LNCaP clone FGC (cell line): ENCODE data around the gene PARD6G.
A peak's percentile ranks its signal among the peaks of the same experiment; 100 is the strongest.

Experiments used
- DNase-seq: peaks from one replicate; pipeline ENCODE4 v3.0.0-alpha.2; 2011; ENCODE audit warnings: low read depth
- H3K4me3 ChIP-seq: 2 replicates; pipeline ENCODE4 v1.5.1; 2011; ENCODE audit warnings: mild to moderate bottlenecking, low read depth, low read length, control low read depth
- TF ChIP-seq, protein P1 (sequence below): IDR thresholded peaks from 2 replicates; pipeline ENCODE4 v1.5.1; 2012; ENCODE audit warnings: mild to moderate bottlenecking; ENCODE audit not compliant: control insufficient read depth, insufficient read depth; ENCODE audit errors: extremely low read depth

Gene PARD6G

DNA sequence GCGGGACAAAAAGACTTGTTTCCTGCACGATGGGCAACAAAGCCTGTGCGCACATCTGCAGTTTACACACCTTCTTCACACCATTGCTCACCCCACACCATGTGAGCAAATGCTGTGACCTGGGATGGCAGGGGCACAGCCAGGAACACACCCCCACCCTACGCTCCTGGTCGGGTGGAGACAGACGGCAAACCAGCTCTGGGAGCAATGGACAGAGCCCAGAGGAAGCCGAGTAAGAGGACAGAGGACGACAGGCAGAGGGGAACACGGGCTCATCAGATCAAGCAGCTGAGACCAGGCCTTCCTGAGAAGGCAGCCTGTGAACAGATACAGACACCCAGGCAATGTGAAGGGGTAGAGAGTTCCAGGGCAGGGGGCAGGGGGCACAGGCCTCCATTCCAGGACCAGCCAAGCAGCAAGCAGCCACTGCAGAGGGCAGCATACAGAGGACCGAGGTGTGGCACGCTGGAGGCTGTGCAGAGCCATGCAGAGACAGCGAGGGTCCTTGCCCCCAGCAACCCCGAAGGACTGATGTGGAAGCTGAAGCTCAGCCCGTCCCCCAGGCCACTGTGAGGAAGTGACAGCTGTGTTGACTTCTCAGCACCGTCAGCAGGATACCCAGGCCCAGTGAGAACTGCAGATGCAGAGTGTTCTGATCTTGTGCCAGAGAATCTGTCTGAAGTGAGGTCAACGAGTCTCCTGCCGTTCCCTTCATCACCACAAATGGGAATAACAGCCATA, 46.2 kb downstream of the PARD6G start:
- no peak overlapping the region for H3K4me3 ChIP-seq
- TF ChIP-seq, protein P1, sequence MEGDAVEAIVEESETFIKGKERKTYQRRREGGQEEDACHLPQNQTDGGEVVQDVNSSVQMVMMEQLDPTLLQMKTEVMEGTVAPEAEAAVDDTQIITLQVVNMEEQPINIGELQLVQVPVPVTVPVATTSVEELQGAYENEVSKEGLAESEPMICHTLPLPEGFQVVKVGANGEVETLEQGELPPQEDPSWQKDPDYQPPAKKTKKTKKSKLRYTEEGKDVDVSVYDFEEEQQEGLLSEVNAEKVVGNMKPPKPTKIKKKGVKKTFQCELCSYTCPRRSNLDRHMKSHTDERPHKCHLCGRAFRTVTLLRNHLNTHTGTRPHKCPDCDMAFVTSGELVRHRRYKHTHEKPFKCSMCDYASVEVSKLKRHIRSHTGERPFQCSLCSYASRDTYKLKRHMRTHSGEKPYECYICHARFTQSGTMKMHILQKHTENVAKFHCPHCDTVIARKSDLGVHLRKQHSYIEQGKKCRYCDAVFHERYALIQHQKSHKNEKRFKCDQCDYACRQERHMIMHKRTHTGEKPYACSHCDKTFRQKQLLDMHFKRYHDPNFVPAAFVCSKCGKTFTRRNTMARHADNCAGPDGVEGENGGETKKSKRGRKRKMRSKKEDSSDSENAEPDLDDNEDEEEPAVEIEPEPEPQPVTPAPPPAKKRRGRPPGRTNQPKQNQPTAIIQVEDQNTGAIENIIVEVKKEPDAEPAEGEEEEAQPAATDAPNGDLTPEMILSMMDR: no peak
- no peak for DNase-seq

DNA sequence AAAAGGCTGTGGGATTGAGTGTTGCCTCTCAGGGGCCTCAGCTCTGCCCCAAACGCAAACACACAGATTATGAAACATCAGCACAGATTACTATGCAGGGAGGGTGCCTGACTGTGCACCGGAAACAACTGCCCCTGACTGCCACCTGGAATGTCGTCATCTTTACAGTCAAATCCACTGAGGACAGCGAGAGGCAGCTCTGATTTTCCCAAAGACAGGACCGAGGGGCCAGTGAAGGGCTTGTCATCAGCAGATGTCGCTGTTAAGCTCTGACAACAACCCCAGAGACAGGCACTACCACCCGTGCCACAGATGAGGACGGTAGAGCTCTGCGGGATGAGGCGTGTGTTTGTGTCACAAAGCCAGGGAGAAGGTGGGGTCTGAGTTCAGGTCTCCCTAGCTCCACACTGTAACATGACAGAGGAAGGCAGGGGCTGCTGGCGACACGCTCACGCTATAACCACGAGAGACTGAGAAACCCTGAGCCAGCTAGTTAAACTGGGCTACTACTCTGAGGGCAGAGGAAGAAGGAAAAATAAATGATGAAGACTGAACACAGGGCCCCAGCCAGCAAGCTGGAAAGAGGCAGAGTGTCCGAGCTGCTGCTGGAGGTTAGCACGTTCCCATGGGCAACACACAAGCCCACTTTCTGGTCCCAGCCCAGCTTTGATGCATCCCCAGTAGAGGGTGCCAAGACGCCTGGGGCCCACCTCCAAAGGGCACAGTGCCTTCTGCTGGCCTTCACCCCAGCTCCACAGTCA, 47.0 kb downstream of the PARD6G start:
- H3K4me3 ChIP-seq: no peak overlapping the region
- TF ChIP-seq, protein P1: peak; percentile 39
- no peak for DNase-seq

DNA sequence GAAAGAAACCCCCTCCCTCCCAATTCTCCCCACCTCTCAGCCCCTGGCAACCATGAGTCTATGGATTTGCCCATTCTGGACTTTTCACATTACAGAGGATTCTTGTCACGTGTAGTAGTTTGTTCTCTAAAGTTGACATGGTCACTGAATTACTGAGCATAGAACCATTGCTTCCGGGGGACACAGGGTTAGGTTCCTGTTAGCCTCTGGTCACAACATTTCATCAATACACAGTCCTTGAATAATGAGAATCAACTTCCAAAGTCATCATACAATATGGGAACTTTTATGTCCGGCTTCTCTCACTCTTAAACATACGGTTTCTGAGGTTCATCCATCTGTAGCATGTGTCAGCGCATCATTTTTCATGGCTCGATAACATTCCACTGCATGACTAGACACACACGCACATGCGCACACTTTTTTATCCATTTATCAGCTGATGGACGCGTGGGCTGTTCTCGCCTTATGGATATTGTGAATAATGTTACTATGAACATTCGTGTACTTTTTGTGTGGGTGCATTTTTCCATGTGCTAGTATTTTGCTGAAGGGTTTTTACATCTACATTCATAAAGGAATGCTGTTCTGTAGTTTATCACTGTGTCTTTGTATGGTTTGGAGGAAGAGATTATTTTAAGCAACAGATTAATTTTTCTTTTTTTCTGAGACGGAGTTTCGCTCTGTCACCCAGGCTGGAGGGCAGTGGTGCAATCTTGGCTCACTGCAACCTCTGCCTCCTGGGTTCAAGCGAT, 48.1 kb downstream of the PARD6G start:
- TF ChIP-seq, protein P1: no peak
- DNase-seq: no peak
- no peak overlapping the region for H3K4me3 ChIP-seq

DNA sequence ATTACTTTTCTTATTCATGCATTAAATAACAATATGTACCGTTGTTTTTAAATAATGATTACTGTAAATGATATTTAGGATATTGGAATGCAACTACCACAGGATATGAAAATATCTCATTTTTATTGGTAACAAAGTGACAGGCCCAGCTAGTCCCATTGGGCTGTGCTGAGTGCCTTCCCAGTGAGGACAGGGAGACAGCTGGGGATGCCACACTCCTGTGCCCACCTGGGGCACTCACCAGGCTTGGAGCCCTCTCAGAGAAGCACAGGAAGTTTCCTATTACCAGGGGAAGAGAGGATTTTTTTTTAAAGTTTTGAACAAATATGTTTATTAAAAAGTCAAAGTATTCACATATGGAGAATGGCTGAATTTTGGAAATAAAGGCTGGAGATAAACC, 48.9 kb downstream of the PARD6G start:
- DNase-seq: no peak
- TF ChIP-seq, protein P1: no peak
- no peak overlapping the region for H3K4me3 ChIP-seq

DNA sequence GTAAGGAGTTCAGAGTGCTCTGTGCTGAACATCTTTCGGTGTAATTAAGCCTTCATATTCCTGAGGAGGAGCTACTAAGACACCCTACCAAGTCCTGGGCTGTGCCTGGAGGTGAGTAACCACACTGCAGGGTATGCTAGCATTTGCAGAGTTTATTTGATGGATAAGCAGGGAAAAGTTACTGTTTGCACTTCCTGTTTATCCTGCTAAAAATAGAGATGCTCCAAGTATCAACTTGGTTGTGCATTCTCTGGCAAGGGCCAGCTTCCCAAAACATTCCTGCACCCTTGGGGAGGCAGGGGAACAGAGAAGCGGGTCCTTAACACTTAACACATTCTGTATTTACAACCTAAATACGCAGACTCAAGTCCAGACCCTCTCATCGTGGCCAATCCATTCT, 49.8 kb downstream of the PARD6G start:
- no peak overlapping the region for H3K4me3 ChIP-seq
- no peak for DNase-seq

DNA sequence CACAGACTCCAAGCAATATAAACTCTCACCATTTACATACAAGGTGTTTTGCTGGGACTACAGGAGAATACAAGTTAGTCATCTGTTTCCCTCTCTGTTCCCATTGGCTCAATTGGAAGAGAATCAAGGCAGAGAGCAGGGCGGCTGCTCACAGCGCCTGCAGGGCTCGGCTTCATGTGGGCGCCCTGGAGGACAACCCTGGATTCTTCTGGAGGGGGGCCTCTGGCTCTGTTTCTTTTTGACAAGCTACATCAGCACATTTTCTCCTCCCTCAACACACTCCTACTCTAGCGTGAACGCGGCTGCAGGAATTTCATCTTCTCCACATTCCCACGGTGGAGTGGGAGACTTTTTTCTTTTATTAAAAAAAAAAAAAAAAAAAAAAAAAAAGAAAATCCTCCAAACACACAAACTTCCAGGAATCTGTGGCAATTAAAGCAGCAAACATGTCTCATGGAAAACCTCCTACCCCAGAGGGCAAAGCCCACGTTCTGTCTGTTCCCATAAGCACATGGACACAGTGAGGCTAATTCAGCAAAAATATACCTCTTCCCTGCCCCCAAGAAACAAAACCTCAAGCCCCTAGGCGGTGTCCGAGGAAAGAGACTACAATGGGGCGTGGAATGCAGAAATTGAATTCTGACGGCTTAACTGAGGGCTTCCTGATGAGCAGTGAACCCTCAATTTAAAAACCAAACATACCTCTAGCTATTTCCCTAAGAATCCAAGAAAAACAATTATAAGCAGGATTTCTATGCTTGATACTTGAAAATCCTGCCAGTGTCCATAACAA, 50.6 kb downstream of the PARD6G start:
- TF ChIP-seq, protein P1: no peak
- no peak overlapping the region for H3K4me3 ChIP-seq
- no peak for DNase-seq

More for the DNA sequence above, 49.8 kb downstream of the PARD6G start:
- TF ChIP-seq, protein P1: no peak
